ENCODE measurements around the gene C2. TPM values are rescaled to one million over a fixed set of nuclear protein-coding genes. Genes with fewer than 3 reads are reported as not detected.

The C2 gene
- polyA plus RNA-seq, 1 experiment = 1.2 TPM

- Histone ChIP-seq H3K36me3 (ENCODE audit: control insufficient read depth, insufficient read depth, low read length) (peaks cover 29% of the 10 kb centered on the region), H3K4me3 (ENCODE audit: low read depth, low read length) (no peak overlapping the region), H3K27me3 (ENCODE audit: control insufficient read depth, insufficient read depth, low read length) (no peaks in the 10 kb centered on the region)
- CTCF ChIA-PET = interaction anchor here (0.5 to 1.3 kb wide), 2 partner anchors 72 to 74 kb away, joined by 3 read pairs; no protein-coding TSS in a partner anchor
- DNase-seq (ENCODE audit: low read depth) = no peak
- POLR2A ChIA-PET = no interaction called here
- TF ChIP-seq, protein P1, sequence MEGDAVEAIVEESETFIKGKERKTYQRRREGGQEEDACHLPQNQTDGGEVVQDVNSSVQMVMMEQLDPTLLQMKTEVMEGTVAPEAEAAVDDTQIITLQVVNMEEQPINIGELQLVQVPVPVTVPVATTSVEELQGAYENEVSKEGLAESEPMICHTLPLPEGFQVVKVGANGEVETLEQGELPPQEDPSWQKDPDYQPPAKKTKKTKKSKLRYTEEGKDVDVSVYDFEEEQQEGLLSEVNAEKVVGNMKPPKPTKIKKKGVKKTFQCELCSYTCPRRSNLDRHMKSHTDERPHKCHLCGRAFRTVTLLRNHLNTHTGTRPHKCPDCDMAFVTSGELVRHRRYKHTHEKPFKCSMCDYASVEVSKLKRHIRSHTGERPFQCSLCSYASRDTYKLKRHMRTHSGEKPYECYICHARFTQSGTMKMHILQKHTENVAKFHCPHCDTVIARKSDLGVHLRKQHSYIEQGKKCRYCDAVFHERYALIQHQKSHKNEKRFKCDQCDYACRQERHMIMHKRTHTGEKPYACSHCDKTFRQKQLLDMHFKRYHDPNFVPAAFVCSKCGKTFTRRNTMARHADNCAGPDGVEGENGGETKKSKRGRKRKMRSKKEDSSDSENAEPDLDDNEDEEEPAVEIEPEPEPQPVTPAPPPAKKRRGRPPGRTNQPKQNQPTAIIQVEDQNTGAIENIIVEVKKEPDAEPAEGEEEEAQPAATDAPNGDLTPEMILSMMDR (IDR thresholded peaks at IDR 0.05; ENCODE audit: insufficient read depth, low read depth, low read length) = no peak
These were observed 46.9 kb upstream of the C2 start for GRCh38 chr6:31880616-31881015.

DNA sequence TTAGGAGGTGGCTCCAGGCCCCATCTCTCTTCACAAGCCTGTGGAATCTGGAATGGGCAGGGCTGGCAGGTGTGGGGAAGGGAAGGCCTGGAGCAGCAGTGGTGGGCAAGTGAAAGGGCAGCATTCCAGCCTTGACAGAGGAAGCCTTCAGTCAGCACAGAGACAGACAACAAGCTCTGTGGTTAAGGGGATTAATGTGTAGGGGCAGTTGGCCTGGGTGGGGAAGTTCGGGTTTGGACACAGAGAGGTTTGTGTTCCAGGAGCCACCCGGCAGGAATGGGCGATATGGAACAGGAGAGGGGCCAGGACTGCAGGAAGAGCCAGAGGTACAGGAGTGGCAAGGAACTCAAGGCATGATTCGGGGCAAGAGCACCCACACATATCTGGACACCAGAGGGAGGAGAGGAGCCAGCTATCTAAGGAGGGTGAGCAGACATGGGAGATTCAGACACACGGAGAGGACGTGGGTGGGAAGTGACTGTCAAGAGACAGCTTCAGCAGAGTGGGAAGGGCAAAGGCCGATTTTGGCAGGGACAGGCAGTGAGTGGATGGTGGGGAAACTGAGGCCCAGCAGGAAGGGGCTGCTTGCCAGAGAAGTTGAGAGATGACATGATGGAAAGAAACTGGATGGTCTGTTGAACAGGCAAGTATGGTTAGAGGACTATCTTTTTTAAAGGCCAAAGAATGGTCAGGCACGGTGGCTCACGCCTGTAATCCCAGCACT lies 46.2 kb upstream of the C2 start:
- ChIA-PET POLR2A (no interaction called here), CTCF (interaction anchor here (1.2 kb wide), 1 partner anchor 72 kb away, joined by 3 read pairs; no protein-coding TSS in a partner anchor)
- no peak for DNase-seq (ENCODE audit: low read depth)
- H3K36me3 ChIP-seq (ENCODE audit: control insufficient read depth, insufficient read depth, low read length) = peaks cover 29% of the 10 kb centered on the region
- TF ChIP-seq, protein P1 (IDR thresholded peaks at IDR 0.05; ENCODE audit: insufficient read depth, low read depth, low read length) = no peak
- no peaks in the 10 kb centered on the region for H3K27me3 ChIP-seq (ENCODE audit: control insufficient read depth, insufficient read depth, low read length)
- H3K4me3 ChIP-seq (ENCODE audit: low read depth, low read length) = no peak overlapping the region

GRCh38 chr6:31882344-31882743 lies 45.2 kb upstream of the C2 start:
- Histone ChIP-seq H3K4me3 (ENCODE audit: low read depth, low read length) (no peak overlapping the region), H3K36me3 (ENCODE audit: control insufficient read depth, insufficient read depth, low read length) (peaks cover 39% of the 10 kb centered on the region), H3K27me3 (ENCODE audit: control insufficient read depth, insufficient read depth, low read length) (no peaks in the 10 kb centered on the region)
- CTCF ChIA-PET = interaction anchor here (1.2 kb wide), 1 partner anchor 71 kb away, joined by 3 read pairs; no protein-coding TSS in a partner anchor
- no peak for DNase-seq (ENCODE audit: low read depth)
- POLR2A ChIA-PET = interaction anchor here (0.6 kb wide), 1 partner anchor 1268 kb away, joined by 28 read pairs; no protein-coding TSS in a partner anchor
- TF ChIP-seq, protein P1 (IDR thresholded peaks at IDR 0.05; ENCODE audit: insufficient read depth, low read depth, low read length) = no peak

DNA sequence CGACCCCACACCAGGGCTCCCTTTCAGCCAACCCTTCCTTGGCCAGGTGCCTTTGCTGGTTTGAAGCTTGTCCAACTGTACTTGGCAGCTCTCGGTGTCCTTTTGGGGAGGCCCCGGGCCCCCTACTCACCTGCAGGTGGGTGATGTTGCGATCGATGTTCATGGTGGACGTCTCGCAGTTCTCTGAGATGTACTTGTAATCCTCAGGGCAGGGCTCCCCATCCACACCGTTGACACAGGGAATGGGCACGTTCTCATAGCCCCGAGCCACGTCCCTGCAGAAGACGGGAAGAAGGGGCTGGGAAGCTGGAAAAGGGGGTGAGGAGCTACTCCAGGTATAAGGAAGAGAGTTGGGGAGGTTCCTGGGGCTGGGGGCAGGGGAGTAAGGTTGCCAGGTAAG lies 43.8 kb upstream of the C2 start:
- CTCF ChIA-PET = interaction anchor here (1.0 to 1.2 kb wide), 2 partner anchors 17 to 53 kb away, joined by 3 to 4 read pairs; no protein-coding TSS in a partner anchor
- TF ChIP-seq, protein P1 (IDR thresholded peaks at IDR 0.05; ENCODE audit: insufficient read depth, low read depth, low read length) = no peak
- Histone ChIP-seq H3K4me3 (ENCODE audit: low read depth, low read length) (no peak overlapping the region), H3K27me3 (ENCODE audit: control insufficient read depth, insufficient read depth, low read length) (no peaks in the 10 kb centered on the region), H3K36me3 (ENCODE audit: control insufficient read depth, insufficient read depth, low read length) (peaks cover 49% of the 10 kb centered on the region)
- POLR2A ChIA-PET = no interaction called here
- no peak for DNase-seq (ENCODE audit: low read depth)

GRCh38 chr6:31884528-31885035 lies 42.9 kb upstream of the C2 start:
- TF ChIP-seq, protein P1 (IDR thresholded peaks at IDR 0.05; ENCODE audit: insufficient read depth, low read depth, low read length) = no peak
- CTCF ChIA-PET = interaction anchor here (1.0 kb wide), 1 partner anchor 54 kb away, joined by 3 read pairs; no protein-coding TSS in a partner anchor
- H3K27me3 ChIP-seq (ENCODE audit: control insufficient read depth, insufficient read depth, low read length) = no peaks in the 10 kb centered on the region
- H3K4me3 ChIP-seq (ENCODE audit: low read depth, low read length) = no peak overlapping the region
- DNase-seq (ENCODE audit: low read depth) = no peak
- H3K36me3 ChIP-seq (ENCODE audit: control insufficient read depth, insufficient read depth, low read length) = peaks cover 52% of the 10 kb centered on the region
- POLR2A ChIA-PET = no interaction called here
